Activated CD4-positive, alpha-beta T cell treated with anti-CD3 and anti-CD28 coated beads for 36 hours (primary cell): ENCODE data around the gene JAKMIP1. TPM values are rescaled to one million over a fixed set of nuclear protein-coding genes. Genes with fewer than 3 reads are reported as not detected.
"Not testable (repeated sequence)": the region's sequence is repeated elsewhere in the genome, so short reads cannot be mapped to it uniquely, and the experiment has no call there.

ENCODE experiments used
- ATAC-seq: fragments of 200-7000 bp; cut with Tn5 transposase; one replicate; pipeline ENCODE4 v1.10.0; 2021; ENCODE audit warnings: mild to moderate bottlenecking, moderate library complexity
- CTCF ChIA-PET: fragments of 350-600 bp; sonication (Branson Sonifier 250); formaldehyde crosslinking; loops from one replicate; lab custom pipeline; 2021; ENCODE audit warnings: antibody characterized with exemption; lab: Charles Lee
- POLR2A ChIA-PET: fragments of 350-600 bp; sonication (Branson Sonifier 250); formaldehyde crosslinking; loops from one replicate; lab custom pipeline; 2021; ENCODE audit warnings: antibody characterized with exemption, inconsistent platforms; lab: Charles Lee
- DNase-seq: peaks from one replicate; pipeline ENCODE4 v3.0.0-alpha.2; 2020
- H3K27ac Mint-ChIP-seq: one replicate; pipeline ENCODE4 v1.8.0; 2021; ENCODE audit warnings: mixed read lengths
- H3K27me3 Mint-ChIP-seq: one replicate; pipeline ENCODE4 v1.8.0; 2021; ENCODE audit warnings: mixed read lengths
- H3K36me3 Mint-ChIP-seq: one replicate; pipeline ENCODE4 v1.8.0; 2021; ENCODE audit warnings: low read depth, mixed read lengths
- H3K4me1 Mint-ChIP-seq: one replicate; pipeline ENCODE4 v1.8.0; 2021; ENCODE audit warnings: mixed read lengths
- H3K4me3 Mint-ChIP-seq: one replicate; pipeline ENCODE4 v1.8.0; 2021; ENCODE audit warnings: mild to moderate bottlenecking, moderate library complexity, mixed read lengths
- H3K9me3 Mint-ChIP-seq: one replicate; pipeline ENCODE4 v1.8.0; 2021; ENCODE audit warnings: low read depth, mixed read lengths
- intact Hi-C, 2 experiments: fragments of 100-400 bp; cut with DNase I in 1 of 2; cut with micrococcal nuclease in 1 of 2; formaldehyde crosslinking; loops; one replicate each; pipeline versions ENCODE4 v1.14.2 to v1.15.1; 2022 to 2024; cut with DNase I, micrococcal nuclease
- total RNA-seq, 2 experiments: library from RNA; stranded (reverse); gene quantifications; one replicate each; pipeline ENCODE4 v1.2.3, GENCODE V29; 2021

JAKMIP1 gene
- total RNA-seq, 2 experiments from 2014 or later = 3.1 to 3.9 TPM

DNA sequence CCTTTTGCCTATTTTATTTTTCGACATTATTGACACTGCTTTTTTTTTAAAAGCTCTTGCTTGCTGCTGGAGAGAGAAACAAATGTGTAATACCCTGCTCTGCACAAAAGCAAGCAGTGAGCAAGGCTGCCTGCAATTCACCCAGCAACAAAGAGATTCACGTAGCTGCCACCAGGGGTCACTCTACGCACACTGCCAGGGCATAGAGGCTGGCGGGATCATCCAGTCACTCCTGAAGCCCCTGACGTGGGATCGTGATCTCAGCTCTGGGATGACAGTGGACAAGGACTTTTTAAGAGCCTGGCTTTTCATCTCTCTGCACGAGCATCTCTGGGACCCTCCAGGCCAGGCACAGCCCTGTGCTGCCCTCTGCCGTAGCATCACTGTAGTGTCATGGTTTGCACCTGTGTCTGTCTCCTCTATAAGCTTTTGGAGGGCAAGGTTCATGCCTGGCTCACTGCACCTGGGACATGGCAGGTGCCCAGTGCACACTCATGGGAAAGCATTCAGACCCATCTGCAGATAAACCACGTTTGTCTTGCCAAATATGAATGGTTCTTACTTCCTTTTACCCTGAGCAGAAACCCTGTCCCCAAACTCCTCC lies 201.9 kb downstream of the JAKMIP1 start:
- no peaks in the 10 kb centered on the region for H3K9me3 Mint-ChIP-seq
- DNase-seq = peak; percentile 66
- H3K36me3 Mint-ChIP-seq = no peaks in the 10 kb centered on the region
- H3K4me1 Mint-ChIP-seq = peaks cover 2% of the 10 kb centered on the region
- peak; percentile 44 for ATAC-seq
- CTCF ChIA-PET = interaction anchor here (0.5 to 2.3 kb wide), 27 partner anchors 10 to 1330 kb away, joined by 3 to 14 read pairs (median 3); no protein-coding TSS in a partner anchor
- peaks cover 13% of the 10 kb centered on the region for H3K27me3 Mint-ChIP-seq
- H3K27ac Mint-ChIP-seq = no peak overlapping the region
- H3K4me3 Mint-ChIP-seq = no peak overlapping the region
- POLR2A ChIA-PET = no interaction called here
- intact Hi-C loops = loop anchor here (1.0 to 10.0 kb wide), 5 partner anchors 89 to 329 kb away; no protein-coding TSS in a partner anchor

DNA sequence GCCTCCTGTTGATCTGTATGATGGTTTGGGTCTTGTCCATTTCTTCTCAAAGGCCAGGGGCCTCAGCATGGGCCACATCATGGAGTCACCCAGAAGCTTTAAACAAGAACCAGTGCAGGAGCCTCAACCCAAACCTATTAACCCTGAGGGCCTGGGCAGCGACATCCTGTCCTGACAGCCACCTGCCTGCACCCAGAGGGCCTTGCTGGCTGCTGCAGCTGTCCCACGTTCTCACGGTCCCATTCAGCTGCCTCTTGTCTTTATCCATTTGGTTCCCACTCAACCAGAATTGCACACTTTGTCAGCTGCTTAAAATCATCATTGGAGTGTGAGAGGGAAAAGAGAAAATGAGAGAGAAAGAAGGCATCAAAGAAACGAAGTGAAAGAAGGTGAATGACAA lies 203.7 kb downstream of the JAKMIP1 start:
- POLR2A ChIA-PET = no interaction called here

DNA sequence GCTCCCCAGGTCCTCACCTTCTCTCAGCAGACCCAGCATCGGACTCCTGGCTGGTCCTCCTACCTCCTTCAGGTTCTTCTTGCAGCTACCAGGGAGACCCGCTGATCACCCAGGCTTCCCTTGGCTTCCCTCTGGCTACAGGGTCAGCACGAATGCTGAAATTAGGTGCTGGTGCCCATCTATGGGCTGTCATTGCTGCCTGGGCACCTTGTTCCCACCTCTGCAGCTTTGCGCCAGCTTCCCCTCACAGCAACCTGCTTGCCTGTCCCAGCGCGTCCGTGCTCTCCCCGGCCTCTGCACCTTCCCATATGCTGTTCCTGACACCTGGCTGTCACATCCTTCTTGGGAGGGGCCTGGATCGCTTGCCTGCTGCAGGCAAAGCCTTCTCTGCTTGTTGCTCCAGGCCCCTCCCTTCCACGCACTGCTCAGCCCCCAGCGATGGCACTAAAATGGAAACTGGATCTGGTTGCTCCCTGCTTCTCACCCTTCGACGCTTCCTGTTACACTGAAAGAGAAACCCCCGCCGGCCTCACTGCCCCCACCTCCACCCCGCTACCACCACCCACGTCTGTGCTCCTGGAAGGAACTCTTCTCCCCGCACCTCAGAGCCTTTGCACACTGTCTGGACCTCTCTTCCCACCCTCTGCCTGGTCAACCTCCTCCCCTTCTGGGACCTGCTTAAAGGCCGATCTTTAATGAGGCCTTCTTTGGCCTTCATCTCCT lies 204.3 kb downstream of the JAKMIP1 start:
- peak; percentile 12 for DNase-seq
- CTCF ChIA-PET = interaction anchor here (0.7 to 1.8 kb wide), 2 partner anchors 25 to 338 kb away, joined by 3 to 6 read pairs; no protein-coding TSS in a partner anchor
- intact Hi-C loops = loop anchor here in 1 of 2 experiments (5.0 to 10.0 kb wide), 2 partner anchors 91 to 259 kb away; no protein-coding TSS in a partner anchor
- H3K9me3 Mint-ChIP-seq = no peaks in the 10 kb centered on the region
- peaks cover 2% of the 10 kb centered on the region for H3K4me1 Mint-ChIP-seq
- peaks cover 15% of the 10 kb centered on the region for H3K27me3 Mint-ChIP-seq
- no peak overlapping the region for H3K27ac Mint-ChIP-seq
- H3K4me3 Mint-ChIP-seq = no peak overlapping the region
- peak; percentile 44 for ATAC-seq
- POLR2A ChIA-PET = no interaction called here
- H3K36me3 Mint-ChIP-seq = no peaks in the 10 kb centered on the region

More for the DNA sequence above, 203.7 kb downstream of the JAKMIP1 start:
- peaks cover 15% of the 10 kb centered on the region for H3K27me3 Mint-ChIP-seq
- H3K27ac Mint-ChIP-seq = no peak overlapping the region
- DNase-seq (no peak), ATAC-seq (no peak)
- no peaks in the 10 kb centered on the region for H3K9me3 Mint-ChIP-seq
- intact Hi-C loops = loop anchor here in 1 of 2 experiments (5.0 to 10.0 kb wide), 2 partner anchors 91 to 258 kb away; no protein-coding TSS in a partner anchor
- peaks cover 2% of the 10 kb centered on the region for H3K4me1 Mint-ChIP-seq
- H3K36me3 Mint-ChIP-seq = no peaks in the 10 kb centered on the region
- CTCF ChIA-PET = interaction anchor here (0.7 to 1.8 kb wide), 3 partner anchors 24 to 338 kb away, joined by 3 to 6 read pairs (median 3); no protein-coding TSS in a partner anchor
- H3K4me3 Mint-ChIP-seq = no peak overlapping the region

DNA sequence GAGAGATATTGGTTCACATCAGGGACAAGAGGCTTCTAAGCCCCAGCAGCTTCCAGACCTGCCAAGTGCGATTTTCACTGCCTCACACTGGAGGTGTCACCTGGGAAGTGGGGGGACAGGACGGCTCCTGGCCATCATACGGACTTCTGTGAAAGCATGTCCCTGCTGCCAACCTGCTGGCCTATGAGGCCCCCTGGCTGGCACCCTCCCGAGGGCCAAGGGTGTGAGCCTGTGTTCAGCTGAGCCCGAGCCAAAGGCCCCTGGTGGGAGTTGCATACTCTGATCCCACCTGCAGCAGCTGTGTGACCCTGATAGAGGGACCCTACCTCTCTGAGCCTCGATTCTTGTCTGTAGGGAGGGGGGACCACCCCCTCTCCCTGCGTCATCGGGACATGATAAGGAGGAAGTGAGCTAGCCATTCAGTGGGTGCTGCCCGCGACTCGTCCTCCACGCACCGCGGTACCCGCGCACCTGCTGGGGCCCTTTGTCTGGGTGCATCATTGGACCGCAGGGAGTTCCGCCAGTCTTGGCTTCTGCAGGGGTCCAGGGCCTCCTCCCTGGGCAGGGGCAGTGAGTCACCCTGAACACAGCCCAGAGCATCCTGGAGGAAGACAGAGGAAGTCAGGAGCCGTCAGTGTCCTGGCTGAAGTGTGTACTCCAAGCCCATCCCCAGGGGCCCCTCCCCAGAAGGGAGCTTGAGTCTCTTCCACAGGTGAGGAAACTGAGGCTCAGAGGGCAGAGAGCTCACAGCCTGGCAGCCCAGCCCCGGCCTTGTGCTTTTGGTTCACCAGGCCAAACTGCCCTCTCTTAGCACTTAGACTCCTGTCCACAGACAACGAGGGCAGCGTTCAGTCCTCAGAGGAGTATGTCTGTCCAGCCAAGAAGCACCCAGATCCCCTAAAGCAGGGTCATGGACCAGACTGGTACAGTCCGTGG lies 206.2 kb downstream of the JAKMIP1 start:
- peaks cover 10% of the 10 kb centered on the region for H3K27me3 Mint-ChIP-seq
- intact Hi-C loops = loop anchor here in 1 of 2 experiments (10.0 kb wide), 1 partner anchor 261 kb away; no protein-coding TSS in a partner anchor
- no peaks in the 10 kb centered on the region for H3K36me3 Mint-ChIP-seq
- H3K27ac Mint-ChIP-seq = no peak overlapping the region
- CTCF ChIA-PET = interaction anchor here (0.7 kb wide), 1 partner anchor 1441 kb away, joined by 3 read pairs; no protein-coding TSS in a partner anchor
- no peaks in the 10 kb centered on the region for H3K9me3 Mint-ChIP-seq
- peaks cover 2% of the 10 kb centered on the region for H3K4me1 Mint-ChIP-seq
- ATAC-seq = no peak
- DNase-seq = no peak
- no peak overlapping the region for H3K4me3 Mint-ChIP-seq
- POLR2A ChIA-PET = interaction anchor here (0.6 kb wide), 1 partner anchor 725 kb away, joined by 5 read pairs; no protein-coding TSS in a partner anchor

DNA sequence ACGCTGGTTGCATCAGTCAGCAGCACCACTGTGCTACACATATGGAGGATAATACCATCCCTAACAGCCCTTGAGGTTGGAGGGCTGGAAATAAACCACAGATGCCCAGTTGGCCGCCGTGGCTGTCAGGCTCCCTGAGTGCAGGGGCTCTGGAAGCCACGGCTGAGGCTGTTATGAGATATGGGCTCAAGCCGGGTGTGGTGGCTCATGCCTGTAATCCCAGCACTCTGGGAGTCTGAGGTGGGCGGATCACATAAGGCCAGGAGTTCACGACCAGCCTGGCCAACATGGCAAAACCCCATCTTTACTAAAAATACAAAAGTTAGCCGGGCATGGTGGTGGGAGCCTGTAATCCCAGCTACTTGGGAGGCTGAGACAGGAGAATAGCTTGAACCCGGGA lies 207.0 kb downstream of the JAKMIP1 start:
- intact Hi-C loops = loop anchor here in 1 of 2 experiments (10.0 kb wide), 1 partner anchor 261 kb away; no protein-coding TSS in a partner anchor
- CTCF ChIA-PET = interaction anchor here (0.7 kb wide), 1 partner anchor 1442 kb away, joined by 3 read pairs; no protein-coding TSS in a partner anchor
- ATAC-seq, H3K4me3 Mint-ChIP-seq, POLR2A ChIA-PET, H3K9me3 Mint-ChIP-seq, H3K27ac Mint-ChIP-seq, H3K36me3 Mint-ChIP-seq, H3K27me3 Mint-ChIP-seq, DNase-seq, H3K4me1 Mint-ChIP-seq: not testable (repeated sequence)

DNA sequence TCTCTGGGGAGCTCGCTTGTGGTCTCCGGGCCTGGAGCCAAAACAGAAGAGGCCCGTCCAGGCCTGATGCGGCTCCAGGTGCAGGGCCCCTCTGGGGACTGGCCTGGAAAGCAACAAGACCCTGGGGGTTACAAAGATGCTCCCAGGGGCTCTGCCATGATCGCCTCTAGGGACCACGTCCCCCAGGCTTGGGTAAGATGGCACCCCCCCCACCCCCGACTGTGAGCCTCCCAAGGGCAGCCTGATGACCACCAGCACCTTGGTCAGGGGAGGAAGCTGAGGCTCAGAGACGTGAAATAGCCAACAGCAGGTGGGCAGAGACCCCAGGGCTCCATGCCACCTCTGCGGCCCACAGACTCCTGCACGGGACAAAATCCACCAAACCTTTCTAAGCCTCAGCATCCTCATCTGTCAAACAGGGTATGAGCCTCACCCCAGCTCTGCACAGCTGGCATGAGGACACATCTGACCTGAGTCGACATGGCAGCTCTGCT lies 207.5 kb downstream of the JAKMIP1 start:
- Mint-ChIP-seq H3K27me3 (peaks cover 7% of the 10 kb centered on the region), H3K27ac (no peak overlapping the region), H3K4me3 (no peak overlapping the region), H3K9me3 (no peaks in the 10 kb centered on the region), H3K4me1 (peaks cover 2% of the 10 kb centered on the region), H3K36me3 (no peaks in the 10 kb centered on the region)
- DNase-seq (no peak), ATAC-seq (no peak)
- ChIA-PET CTCF (interaction anchor here (0.7 kb wide), 1 partner anchor 1443 kb away, joined by 3 read pairs; no protein-coding TSS in a partner anchor), POLR2A (no interaction called here)
- intact Hi-C loops = loop anchor here in 1 of 2 experiments (10.0 kb wide), 1 partner anchor 262 kb away; no protein-coding TSS in a partner anchor

DNA sequence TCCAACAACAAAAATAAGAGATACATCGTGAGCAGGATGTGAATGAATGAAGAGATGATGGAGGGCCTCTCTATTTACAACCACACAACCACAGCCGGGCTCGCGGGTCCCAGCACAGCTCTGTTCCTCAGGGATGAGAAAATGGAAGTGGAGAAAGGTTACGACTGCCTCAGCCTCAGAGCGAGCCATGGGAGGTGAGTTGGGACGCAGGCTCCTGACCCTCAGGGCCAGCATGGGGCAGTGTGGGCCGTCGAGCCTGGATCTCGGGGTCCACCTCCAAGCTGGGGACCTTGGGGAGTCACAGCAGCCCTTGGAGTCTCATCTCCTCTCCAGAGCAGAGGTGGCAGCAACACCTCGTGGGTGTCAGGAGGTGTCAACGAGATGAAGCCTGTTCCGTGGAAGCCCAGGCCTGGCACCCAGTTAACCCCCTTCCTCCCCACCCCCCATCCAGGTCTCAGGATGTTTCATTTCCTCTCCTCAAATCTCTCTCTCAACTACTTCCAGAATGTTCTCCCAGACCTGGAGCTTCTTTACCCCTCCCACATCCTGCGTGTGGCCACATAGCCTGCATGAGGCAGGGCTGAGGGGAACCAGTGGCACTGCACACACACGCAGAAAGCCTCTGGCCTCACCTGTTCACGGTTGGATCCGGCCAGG lies 208.1 kb downstream of the JAKMIP1 start:
- POLR2A ChIA-PET = no interaction called here
- Mint-ChIP-seq H3K4me1 (peaks cover 2% of the 10 kb centered on the region), H3K9me3 (no peaks in the 10 kb centered on the region), H3K27ac (no peak overlapping the region), H3K27me3 (peaks cover 7% of the 10 kb centered on the region), H3K4me3 (no peak overlapping the region), H3K36me3 (no peaks in the 10 kb centered on the region)
- DNase-seq (no peak), ATAC-seq (no peak)
- CTCF ChIA-PET = no interaction called here
- intact Hi-C loops = loop anchor here in 1 of 2 experiments (10.0 kb wide), 1 partner anchor 263 kb away; no protein-coding TSS in a partner anchor

DNA sequence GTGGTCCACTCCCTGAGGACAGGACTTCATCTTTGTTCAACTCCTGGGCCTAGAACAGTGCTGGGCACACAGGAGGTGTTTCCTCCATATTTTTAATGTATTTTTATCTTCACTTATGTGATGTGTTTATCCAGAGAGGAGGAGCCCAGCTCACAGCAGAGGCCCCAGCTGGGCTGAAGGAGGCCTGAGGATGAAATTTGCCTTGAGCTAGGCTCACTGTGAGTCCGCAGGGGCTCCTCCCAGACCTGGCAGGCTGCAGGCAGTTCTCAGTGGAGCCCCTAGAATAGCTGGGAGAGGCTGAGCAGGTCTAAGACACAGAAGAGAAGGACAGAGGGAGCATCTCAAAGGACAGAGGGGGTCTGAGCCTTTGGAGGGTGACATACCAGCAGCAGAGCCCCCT lies 208.9 kb downstream of the JAKMIP1 start:
- intact Hi-C loops = loop anchor here in 1 of 2 experiments (10.0 kb wide), 1 partner anchor 263 kb away; no protein-coding TSS in a partner anchor
- Mint-ChIP-seq H3K27ac (no peak overlapping the region), H3K27me3 (peaks cover 4% of the 10 kb centered on the region), H3K36me3 (no peaks in the 10 kb centered on the region), H3K9me3 (no peaks in the 10 kb centered on the region), H3K4me1 (peaks cover 1% of the 10 kb centered on the region), H3K4me3 (no peak overlapping the region)
- ChIA-PET POLR2A (no interaction called here), CTCF (no interaction called here)
- ATAC-seq = no peak
- DNase-seq = no peak

DNA sequence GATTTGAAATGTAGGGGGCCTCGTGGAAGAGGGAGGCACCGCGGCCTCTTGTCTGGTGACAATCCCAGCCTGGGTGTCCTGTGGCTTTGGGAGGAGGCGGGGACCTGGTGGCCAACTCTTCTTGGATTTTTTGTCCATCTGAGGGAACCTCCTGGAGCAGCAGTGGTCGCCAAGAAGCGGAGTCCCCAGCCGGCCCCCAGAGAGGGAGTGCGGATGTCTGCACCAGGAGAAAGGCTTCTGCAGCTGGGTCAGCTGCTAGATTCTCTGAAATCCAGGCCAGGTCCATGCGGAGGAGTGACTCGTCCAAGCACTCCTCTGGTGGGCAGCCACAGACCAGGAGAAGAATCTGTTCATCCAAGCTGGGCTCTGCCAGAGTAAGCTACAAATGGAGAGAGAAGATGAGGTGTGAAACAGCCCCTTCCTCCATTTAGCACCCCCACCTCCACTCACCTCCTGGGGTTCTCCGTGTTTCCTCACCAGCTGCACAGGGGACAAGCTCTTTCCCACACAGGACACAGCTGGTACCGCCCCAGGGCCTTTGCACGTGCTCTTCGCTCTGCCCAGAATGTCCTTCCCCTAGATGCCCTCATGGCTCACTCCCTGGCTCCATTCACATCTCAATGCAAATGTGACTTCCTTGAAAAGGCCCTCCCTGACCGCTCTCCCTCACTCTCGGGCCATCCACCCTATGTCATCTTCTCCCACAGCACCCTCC lies 209.7 kb downstream of the JAKMIP1 start:
- DNase-seq = no peak
- Mint-ChIP-seq H3K36me3 (no peaks in the 10 kb centered on the region), H3K4me3 (no peak overlapping the region), H3K27ac (no peak overlapping the region), H3K4me1 (no peaks in the 10 kb centered on the region), H3K27me3 (peaks cover 3% of the 10 kb centered on the region), H3K9me3 (no peaks in the 10 kb centered on the region)
- intact Hi-C loops = loop anchor here in 1 of 2 experiments (10.0 kb wide), 1 partner anchor 264 kb away; no protein-coding TSS in a partner anchor
- POLR2A ChIA-PET = no interaction called here
- CTCF ChIA-PET = no interaction called here
- no peak for ATAC-seq
